NCI-H146 (cell line): ENCODE data around the gene REXO1.

Experiments
- DNase-seq: peaks from one replicate; lab custom pipeline; 2025; lab: John Stamatoyannopoulos, UW

Gene REXO1

GRCh38 chr19:1766800-1767352 lies 81.4 kb downstream of the REXO1 start:
- no peak for DNase-seq

DNA sequence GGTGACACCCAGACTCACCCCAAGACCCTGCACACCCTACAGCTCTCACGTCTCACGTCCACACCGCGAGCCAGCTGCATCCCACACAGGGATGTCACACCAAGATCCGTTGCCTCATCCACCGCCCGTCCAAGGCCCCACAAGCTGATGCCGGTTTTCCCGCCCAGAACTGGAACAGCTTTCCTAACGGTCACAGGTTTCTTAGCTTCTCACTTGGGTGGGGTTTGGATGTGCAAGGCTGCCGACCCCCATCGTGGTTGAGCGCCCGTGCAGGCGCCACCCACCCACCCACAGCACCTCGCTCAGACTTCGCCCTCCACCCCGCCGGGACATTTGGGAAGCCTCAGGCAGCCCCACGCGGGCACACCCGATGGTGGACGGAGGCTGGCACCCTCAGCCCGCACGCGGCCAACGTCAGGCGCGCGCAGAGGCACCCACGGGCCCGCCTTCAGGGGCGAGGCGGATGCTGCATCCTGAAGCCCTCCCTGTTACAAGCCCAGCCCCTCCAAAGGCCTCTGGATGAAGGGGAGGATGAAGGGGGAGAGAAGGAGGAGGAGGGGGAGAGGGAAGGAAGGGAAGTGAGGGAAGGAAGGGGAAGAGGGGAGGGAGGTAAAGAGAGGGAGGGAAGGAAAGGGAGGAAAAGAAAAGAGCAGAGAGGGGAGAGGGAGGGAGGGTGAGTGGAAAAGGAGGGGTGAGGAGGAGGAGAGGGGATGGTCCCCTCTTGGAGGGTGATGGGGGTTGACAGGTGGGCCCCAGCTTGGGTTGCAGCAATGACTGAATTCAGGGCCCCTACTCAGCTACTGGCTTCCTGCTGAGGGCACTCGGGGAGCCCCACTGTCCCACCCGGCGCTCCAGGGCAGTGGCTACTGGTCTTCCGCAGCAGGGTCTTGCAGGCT lies 82.1 kb downstream of the REXO1 start:
- DNase-seq = no peak
